Embryonic facial prominence (tissue), 1 donor: ENCODE measurements around the gene WDR59.
"Not testable (repeated sequence)": the region's sequence is repeated elsewhere in the genome, so short reads cannot be mapped to it uniquely, and the experiment has no call there.

ENCODE experiments used
- DNase-seq: peaks from one replicate; pipeline ENCODE4 v3.0.0-alpha.2; 2016; ENCODE audit errors: extremely low spot score

The WDR59 gene

DNA sequence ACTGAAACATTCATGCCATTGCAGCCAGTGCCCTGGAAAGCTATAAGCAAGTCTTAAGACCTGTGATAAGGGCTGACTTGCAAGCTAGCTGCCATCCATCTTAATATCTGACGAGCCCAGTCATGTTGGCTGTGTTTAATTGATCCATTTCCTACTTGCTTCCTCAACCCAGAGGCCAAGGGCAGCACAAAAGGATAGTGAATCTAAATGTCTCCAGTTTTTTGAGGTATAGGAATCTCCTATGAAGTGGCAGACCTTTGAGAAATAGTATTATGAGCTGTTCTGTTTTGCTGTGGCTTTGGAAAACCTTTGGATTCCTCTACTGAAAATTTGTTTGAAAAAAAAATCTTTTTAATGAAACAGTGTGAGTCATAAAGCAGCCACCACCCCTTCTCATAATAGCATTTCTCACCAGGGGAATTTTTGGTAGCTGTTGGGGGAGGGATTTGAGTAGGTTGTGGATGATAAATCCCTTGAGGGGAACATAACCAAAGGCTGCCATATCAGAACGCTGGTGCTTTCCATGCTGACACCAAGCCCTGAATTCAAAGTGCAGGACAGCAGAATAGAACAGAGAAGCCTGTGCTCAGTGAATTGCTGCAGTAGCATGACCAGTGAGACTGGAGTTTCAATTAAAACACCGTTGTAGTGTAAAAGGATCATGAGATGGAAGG is 26.8 kb upstream of the WDR59 start:
- no peak for DNase-seq

DNA sequence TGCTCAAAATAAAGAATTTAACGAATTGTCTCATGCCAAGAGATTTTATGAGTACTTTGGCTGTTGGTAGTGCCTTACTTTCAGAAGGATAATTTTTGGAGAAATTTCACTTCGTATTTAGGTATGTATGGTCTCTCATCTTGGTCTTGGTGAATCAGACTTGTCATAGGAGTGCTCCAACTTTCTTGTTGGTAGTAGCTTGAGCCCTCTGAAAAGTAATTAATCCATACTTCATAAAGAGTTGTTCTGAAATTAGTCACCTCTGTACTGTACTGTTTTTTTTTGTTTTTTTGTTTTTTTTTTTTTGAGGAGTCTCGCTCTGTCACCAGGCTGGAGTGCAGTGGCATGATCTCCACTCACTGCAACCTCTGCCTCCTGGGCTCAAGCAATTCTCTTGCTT is 25.5 kb upstream of the WDR59 start:
- DNase-seq = no peak

DNA sequence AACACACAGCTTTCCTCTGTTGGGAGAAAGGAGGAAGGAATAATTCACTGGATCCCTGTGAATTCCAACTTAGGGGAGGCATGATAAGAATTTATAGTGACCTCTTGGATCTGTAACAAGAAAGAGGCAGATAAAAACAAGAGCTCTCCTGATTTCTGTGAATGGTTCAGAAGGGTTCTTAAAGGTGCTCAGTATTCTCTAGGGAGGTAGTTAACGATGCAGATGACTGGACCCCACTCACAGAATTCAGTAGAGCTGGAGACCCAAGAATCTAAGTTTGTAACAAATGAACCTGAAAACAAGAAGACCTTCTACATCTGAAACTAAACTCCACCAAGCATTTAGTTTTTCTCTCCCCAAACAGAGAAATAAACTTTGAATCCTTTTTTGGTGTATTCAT is 22.5 kb upstream of the WDR59 start:
- no peak for DNase-seq

DNA sequence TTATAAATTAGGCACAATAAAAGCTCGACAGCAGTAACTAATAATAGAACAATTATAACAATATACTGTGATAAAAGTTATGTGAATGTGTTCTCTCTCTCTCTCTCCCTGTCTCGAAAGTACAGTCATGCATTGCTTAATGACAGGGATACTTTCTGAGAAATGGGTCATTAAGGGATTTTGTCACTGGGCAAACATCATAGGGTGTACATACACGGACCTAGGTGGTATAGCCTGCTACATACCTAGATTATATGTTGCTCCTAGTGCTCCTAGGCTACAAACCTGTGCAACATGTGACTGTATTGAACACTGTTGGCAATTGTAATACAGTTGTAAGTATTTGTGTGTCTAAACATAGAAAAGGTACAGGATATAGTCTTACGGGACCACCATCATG is 20.8 kb upstream of the WDR59 start:
- DNase-seq = no peak

DNA sequence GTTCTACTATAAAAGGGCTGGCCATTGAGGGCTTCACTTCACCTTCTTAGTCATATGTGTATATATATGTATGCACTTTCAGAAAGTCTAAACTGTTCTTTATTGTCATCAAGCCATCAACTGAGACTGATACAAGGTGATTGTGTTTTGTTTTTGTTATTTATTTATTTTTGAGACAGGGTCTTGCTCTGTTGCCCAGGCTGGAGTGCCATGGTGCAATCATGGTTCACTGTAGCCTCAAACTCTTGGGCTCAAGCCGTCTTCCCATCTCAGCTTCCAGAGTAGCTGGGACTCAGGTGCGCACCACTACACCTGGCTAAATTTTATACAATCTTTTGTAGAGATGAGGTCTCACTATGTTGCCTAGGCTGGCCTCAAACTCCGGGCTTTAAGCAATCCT is 19.5 kb upstream of the WDR59 start:
- no peak for DNase-seq

DNA sequence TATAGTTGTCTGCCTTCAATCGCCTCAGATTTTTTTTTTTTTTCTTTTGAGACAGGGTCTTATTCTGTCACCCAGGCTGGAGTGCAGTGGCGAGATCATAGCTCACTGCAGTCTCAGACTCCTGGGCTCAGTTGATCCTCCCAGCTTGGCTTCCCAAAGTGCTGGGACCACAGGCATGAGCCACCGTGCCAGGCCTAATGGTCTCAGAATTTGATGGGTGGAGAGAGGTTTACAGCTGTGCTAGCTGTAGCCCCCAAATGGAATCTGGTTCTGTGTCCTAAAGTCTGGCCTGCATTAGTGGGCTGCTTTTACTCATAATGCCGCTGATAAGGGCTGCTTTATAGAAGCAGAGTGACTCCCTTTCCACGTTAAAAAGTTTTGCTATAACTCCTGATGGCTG is 19.0 kb upstream of the WDR59 start:
- DNase-seq = no peak

DNA sequence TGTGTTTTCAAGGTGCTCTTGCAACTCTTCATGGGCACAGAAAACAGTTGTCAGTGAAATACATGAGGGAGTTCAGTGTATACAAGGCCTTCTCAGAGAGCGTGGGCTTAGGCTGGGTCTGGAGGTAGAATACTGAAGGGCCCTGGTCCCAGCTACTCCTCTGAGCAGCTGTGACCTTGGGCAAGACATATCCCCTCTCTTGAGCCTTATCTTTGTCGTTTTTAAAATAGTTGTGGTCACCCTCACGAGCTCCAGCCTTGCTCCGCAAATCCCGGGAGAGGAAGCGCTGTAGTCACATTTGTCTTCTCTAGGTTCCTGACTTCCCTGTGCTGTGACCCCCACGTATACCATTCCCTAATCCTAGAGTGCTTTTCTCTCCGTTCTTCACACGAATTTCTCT is 17.6 kb upstream of the WDR59 start:
- no peak for DNase-seq

DNA sequence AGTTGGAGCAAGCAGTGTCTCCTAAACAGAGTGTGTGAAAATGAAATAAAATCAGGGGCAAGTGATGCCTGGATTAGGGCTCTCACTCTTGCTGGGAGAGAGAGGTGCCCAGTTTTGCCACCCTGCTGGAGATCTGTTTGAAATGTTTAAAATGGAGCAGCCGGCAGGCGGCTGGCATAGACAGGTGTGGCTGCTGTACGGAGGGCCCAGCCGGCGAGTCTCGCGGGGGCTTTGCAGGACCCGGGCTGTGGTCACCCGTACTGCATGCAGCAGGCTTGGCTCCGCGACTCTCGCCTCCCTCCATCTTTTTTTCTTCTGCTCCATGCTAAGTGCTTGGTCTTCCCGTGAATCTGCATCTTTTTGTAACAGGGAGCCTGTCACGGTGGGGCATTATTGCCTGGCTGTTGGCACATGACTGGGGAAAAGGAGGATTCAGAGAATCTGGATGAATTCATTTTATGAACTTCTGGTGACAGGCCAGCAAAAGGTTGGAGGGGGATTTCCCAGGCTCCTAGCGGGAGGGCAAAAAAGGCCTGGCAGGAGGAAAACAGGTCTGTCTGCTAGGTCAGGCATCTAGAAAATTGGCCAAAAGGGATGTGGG is 15.7 kb upstream of the WDR59 start:
- no peak for DNase-seq

DNA sequence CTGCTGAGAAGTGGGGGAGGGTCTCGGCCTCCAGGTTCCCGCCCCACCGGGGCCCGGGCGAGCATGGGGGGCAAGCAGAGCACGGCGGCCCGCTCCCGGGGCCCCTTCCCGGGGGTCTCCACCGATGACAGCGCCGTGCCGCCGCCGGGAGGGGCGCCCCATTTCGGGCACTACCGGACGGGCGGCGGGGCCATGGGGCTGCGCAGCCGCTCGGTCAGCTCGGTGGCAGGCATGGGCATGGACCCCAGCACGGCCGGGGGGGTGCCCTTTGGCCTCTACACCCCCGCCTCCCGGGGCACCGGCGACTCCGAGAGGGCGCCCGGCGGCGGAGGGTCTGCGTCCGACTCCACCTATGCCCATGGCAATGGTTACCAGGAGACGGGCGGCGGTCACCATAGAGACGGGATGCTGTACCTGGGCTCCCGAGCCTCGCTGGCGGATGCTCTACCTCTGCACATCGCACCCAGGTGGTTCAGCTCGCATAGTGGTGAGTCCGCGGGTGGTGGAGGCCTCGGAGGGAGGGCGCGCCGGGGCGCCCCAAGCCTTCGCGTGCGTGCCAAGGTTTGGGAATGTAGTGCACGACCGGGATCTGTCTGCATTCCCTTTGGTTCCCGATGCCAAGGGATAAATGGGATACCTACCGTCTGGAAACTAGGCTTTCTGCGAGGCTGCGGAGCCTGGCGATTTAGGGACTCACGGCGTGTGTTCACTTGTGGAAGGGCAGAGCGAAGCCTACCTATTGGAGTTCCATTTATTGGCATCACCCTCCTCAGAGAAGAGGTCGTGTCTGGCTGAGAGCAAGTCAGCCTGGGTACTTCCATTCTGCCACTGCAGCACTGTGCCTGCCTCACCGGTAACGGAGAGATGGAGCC is 14.9 kb upstream of the WDR59 start:
- DNase-seq = no peak

DNA sequence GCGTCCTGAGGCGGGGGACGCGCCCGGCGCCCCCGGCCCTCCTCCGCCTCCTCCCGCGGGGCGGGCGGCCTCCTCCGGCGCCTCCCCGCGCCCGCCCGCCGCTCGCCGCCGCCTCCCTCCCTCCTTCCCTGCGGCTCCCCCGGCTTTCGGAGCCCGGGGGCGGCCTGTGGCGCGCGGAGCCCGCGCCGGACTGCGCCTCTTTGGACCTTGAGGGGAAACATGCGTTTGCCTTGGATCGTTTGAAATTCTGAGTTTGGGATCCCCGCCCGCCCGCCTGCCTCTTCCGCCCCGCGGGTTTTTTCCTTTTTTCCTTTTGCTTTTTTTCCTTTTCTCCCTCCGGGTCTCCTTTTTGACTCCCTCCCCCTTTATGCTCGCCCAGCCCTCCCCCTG is 14.3 kb upstream of the WDR59 start:
- no peak for DNase-seq

DNA sequence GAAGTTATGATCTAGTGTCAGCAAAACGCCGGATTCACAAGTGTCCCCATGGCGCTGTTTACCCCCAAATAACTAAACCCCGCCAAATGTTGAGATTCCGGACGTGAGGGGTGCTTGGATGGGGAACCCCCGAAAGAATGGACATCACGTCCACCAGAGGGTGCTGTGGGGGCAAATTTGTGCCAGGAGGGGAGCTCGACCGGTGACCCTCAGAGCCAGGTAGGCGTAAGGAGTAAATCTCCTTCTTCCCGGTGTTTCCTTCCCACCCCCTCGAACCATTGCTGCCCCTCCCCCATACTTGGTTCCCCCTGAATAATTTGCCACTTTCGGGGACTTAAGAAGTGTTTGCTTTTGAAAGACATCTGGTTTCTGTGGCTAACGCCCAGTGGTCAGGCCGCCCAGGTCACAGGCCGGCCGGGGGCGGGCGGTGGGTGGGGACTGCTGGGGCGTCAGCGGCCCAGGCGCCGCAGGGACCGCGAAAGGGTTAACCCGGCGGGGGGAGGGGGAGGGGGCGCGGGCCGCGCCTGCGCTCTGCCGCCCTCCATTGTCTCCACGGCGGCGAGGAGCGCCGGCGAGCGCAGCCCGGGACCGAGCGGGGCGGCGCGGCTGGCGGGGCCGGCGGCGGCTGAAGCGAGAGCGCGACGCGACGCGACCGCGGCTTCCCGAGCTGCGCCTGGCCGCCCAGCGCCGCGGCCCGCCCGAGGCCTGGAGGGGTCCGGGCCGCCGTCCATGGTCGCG is 13.7 kb upstream of the WDR59 start, which contains the start of gene ZNRF1:
Gene ZNRF1 (plus strand): TSS at position 544 of the 738 bp plus-strand sequence. CDS start 648 bp downstream, outside the sequence.
- DNase-seq = peak; percentile 40

DNA sequence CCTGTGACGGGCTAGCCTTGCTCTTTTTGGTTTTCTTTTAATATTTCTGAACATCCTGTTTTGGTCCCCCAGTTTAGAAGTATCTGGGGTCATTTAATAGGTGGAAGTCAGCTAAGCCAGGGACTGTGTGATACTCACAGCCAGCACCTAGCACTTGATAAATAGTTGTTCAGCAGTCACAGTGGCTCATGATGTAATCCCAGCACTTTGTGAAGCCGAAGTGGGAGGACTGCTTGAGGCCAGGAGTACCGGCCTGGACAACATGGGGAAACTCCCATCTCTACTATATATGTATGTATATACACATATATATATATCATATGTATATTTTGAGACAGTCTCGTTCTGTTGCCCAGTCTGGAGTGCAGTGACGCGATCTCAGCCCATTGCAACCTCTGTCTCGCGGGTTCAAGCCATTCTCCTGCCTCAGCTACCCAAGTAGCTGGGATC is 12.1 kb upstream of the WDR59 start:
- no peak for DNase-seq

DNA sequence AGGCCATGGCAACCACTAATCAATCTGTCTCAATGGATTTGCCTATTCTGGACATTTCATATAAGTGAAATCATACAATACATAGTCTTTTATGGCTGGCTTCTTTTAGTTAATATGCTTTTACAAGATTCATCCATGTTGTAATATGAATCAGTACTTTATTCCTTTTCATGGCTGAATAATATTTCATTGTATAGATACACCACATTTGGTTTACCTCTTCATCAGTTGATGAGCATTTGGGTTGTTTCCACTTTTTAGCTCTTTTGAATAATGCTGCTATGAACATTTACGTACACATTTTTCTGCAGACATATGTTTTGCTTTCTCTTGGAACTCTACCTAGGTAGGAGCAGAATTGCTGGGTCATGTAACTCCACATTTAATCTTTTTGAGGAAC is 11.1 kb upstream of the WDR59 start:
- no peak for DNase-seq

DNA sequence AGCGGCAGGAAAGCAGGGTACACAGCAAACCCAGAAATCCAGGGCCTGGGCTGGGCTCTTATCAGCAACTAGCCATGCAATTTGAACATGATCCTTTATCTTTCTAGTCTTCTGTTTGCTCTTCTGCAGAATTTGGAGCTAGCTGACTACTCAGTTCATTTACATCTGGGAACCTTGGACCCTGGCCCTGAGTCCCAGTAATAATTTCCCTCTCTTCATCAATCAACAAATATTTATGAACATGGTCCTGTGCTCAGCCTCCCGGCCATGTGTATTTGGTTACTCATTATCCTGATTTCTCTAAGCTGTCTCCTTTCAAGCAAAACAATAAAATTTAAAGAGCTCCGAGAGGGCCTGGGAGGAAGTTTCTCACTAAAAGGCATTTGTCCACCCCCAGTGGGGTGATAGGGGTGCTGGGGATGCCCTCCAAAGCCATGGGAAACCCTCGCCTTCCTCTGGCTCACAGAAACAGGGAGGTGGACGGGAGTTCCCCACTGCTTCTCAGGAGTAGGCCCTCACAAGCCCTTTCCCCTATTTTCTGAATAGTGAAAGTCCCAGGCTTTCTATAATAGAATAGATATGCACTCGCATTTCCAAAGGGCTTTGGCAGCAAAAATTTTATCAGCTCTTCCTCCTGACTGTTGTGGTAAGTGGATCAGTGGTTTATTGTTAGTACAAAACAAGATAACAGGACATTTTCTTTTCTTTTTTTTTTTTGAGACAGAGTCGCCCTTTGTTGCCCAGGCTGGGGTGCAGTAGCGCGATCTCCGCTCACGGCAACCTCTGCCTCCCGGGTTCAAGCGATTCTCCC is 6.9 kb upstream of the WDR59 start:
- DNase-seq = no peak

DNA sequence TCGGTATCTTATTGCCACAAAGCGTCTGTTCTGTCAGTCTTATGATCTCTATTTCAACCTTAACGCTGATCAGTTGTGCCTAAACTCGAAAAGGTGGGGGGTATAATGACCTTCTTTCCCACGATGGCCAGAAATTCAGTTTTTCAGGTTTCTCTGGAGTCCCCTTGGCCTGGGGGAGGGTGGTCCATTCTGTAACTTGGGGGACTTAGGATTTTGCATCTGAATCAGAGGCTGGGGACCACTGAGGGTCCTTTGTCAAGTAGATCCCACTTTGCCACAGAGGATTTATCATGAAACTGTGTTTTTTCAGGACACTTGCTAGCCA is 6.3 kb upstream of the WDR59 start:
- DNase-seq = no peak

DNA sequence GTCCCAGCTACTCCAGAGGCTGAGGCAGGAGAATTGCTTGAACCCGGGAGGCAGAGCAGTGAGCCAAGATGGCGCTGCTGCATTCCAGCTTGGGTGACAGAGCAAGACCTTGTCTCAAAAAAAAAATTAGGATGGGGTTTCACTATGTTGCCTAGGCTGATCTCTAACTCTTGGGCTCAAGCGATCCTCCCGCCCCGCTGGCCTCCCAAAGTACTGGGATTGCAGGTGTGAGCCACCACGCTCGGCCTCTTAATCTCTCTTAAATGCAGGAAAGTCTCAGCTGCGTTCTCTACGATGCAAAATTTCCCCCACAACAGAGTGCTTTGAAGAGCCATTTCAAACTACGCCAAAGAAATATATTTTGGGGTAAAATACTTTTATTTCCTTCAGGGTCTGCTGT is 5.9 kb upstream of the WDR59 start:
- DNase-seq = no peak

DNA sequence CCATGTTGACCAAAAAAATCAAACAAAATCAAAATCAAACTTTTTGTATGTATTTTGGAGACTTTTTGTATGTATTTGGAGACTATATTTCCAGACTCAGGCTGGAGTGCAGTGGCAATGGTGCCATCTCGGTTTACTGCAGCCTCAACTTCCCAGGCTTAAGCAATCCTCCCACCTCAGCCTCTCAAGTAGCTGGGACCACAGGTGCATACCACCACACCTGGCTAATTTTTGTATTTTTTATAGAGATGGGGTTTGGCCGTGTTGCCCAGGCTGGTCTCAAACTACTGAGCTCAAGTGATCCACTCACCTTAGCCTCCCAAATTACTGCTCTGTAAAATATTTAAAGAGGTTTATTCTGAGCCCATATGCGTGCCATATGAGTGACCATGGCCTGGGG is 4.9 kb upstream of the WDR59 start:
- DNase-seq = not testable (repeated sequence)

DNA sequence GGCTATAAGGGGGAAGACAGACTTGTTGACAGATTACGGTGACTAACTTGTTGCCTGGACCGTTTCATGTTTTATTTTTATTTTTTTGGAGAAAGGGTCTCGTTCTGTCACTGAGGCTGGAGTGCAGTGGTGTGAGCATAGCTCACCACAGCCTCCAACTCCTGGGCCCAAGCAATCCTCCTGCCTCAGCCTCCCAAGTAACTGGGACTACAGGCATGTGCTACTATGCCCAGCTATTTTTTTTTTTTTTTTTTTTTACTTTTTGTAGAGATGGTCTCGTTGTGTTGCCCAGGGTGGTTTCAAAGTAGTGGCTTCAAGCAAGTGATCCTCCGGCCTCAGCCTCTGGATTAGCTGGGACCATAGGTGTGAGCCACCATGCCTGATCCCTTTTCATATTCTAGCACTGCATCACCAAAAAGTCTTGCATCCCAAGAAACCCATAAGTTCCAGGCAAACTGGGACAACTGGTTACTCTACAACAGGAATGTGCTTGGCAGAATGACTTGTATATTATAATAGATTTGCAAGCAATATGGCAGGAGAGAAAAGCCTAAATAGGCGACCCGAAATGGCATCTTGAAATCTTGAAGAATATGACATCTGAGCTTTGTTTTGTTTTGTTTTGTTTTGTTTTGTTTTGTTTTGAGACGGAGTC is 2.2 kb upstream of the WDR59 start:
- DNase-seq = no peak

DNA sequence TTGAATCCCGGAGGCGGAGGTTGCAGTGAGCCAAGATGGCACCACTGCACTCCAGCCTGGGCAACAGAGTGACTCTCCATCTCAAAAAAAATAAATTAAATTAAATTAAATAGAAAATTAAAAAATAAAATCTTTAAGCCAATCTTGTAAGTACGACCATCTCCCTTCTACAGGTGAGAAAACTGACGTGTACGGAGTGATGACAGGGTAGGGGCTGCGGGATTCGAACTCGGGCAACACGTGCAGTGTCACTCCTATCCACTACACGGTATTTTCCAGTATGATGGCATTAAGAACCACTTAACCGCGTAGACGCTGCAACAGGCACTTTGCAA is 762 bp downstream of the WDR59 start:
- DNase-seq = no peak

DNA sequence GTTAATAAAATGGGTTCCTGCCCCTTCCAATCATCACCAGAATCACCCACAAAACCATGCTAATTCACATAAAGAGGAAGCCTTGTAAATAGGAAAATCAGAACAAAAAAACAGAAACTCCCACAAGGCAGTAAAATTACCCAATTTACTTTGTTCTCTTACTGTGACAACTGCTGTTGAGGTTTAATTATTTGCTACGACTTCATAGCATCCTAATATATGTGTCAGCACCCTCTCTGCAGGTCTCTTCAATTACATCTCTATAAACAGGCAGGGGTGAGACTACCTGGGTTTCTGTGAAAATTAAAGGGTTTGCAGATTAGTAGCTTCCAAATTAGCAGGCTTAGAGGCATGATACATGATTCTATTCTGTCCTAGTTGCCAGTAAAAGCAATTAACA is 2.7 kb downstream of the WDR59 start:
- no peak for DNase-seq

DNA sequence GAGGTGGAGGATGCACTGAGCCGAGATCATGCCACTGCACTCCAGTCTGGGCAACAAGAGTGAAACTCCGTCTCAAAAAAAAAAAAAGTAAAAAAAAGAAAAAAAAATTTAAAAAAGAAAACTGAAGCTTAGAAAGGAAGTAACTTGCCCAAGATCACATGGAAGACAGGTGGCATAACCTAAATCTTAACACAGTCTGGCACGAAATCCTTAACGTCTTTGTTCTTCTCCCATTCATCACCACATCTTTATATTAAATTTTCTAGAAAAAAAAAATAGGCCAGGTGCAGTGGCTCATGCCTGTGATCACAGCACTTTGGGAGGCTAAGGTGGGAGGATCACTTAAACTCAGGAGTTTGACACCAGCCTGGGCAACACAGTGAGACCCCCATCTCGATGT is 9.3 kb downstream of the WDR59 start:
- DNase-seq = no peak
